Ascending aorta (tissue), 2 donors: ENCODE results near the gene GYPA. TPM values are rescaled to one million over a fixed set of nuclear protein-coding genes. Genes with fewer than 3 reads are reported as not detected.
"Not testable (repeated sequence)": the region's sequence is repeated elsewhere in the genome, so short reads cannot be mapped to it uniquely, and the experiment has no call there.

Source experiments
- DNase-seq, 2 donors: peaks; one replicate each; pipeline ENCODE4 v3.0.0-alpha.2; 2019; ENCODE audit warnings: low spot score in 2 of 2
- H3K27ac ChIP-seq, 2 donors: fragments of 200-600 bp; sonication (generic); one replicate each; pipeline ENCODE4 v1.5.1; 2016 to 2017; ENCODE audit warnings: mild to moderate bottlenecking in 1 of 2
- H3K27me3 ChIP-seq: fragments of 200-600 bp; sonication (generic); one replicate; pipeline ENCODE4 v1.5.1; 2017
- H3K36me3 ChIP-seq, 2 donors: fragments of 200-600 bp; sonication (generic); one replicate each; pipeline ENCODE4 v1.5.1; 2016
- H3K4me1 ChIP-seq, 2 donors: fragments of 200-600 bp; sonication (generic); one replicate each; pipeline ENCODE4 v1.5.1; 2016 to 2017; ENCODE audit warnings: mild to moderate bottlenecking in 1 of 2
- H3K4me3 ChIP-seq, 2 donors: fragments of 200-600 bp; sonication (generic); one replicate each; pipeline ENCODE4 v1.5.1; 2016 to 2017; ENCODE audit warnings: mild to moderate bottlenecking in 1 of 2
- H3K9me3 ChIP-seq, 2 donors: fragments of 200-600 bp; sonication (generic); one replicate each; pipeline ENCODE4 v1.5.1; 2016
- intact Hi-C: fragments of 100-400 bp; cut with DNase I; formaldehyde crosslinking; loops from one replicate; pipeline ENCODE4 v1.15.1; 2023
- total RNA-seq: library from RNA; depleted of rRNA; stranded (reverse); fragments of >200 nt; gene quantifications from one replicate; pipeline ENCODE4 v1.1.0, GENCODE V29; 2016
- TF ChIP-seq, protein P1 (sequence below), 3 experiments: fragments of 200-600 bp in 2 of 3; fragments of 450-650 bp in 1 of 3; sonication (generic) in 2 of 3; IDR thresholded peaks; one replicate each; pipeline ENCODE4 v1.5.1; 2016 to 2019; ENCODE audit warnings: antibody characterized with exemption in 3 of 3, mild to moderate bottlenecking in 1 of 3, moderate library complexity in 1 of 3

Gene GYPA
- not detected for total RNA-seq

DNA sequence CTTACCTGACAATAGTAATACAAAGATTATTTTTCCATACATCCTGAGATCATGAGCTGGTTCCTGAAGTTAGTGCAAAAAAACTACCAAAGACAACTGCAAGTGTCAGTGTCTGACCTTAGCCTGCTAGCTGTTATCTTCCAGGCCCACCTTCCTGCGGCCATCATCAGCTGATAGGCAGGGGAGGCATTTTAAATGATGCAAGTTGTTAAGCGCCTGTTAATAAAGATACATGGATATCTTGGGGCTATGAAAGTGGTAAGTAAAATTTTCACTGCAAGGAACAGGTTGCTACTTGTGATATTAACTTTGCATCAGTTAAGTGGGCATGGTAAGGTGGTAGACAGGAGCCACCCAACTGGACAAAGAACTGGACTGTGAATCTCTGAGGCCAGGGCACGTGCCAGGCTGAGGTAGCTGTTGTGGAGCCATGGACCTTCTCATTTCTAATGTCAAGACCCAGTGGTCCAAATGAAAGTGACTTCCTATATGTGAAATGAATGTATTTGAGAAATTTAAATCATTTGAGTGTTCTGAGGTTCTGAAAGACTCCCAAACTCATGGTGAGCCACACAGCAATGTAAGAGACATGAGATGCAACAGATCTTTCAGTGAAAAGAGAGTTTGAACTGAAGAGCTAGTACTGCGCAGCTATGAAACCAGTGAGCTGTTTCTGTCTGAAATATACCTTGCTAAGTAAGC, at the start of gene GYPA:
TSS of gene GYPA (minus strand) at position 125 of the 702 bp plus-strand sequence. CDS start at position 42, 83 bp downstream.
- H3K27me3 ChIP-seq, intact Hi-C loops, H3K9me3 ChIP-seq, DNase-seq, H3K4me1 ChIP-seq, H3K27ac ChIP-seq, H3K4me3 ChIP-seq, H3K36me3 ChIP-seq: not testable (repeated sequence)

DNA sequence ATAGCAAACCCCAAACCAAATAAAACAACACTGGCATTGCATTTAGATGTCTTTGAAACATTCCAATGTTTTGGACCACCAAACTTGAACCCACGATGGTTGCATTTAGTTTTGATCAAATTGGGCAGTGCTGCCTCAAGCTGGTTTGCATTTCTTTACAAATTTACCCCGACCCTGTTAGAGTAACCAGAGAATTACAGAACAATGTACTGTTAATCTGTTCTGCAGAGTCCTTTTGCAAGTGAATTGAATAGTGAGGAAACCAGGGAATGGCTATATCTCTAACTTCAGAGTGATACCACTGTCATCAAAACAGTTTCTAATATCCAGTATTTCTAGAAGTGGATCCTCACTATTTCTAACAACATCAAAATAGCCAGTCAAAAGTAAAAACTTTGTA, 49.5 kb upstream of the GYPA start:
- DNase-seq = no peak
- no peak overlapping the region for H3K27ac ChIP-seq
- H3K36me3 ChIP-seq = no peaks in the 10 kb centered on the region
- no peak overlapping the region for H3K4me3 ChIP-seq
- intact Hi-C loops = no loop called here
- no peaks in the 10 kb centered on the region for H3K27me3 ChIP-seq
- TF ChIP-seq, protein P1, sequence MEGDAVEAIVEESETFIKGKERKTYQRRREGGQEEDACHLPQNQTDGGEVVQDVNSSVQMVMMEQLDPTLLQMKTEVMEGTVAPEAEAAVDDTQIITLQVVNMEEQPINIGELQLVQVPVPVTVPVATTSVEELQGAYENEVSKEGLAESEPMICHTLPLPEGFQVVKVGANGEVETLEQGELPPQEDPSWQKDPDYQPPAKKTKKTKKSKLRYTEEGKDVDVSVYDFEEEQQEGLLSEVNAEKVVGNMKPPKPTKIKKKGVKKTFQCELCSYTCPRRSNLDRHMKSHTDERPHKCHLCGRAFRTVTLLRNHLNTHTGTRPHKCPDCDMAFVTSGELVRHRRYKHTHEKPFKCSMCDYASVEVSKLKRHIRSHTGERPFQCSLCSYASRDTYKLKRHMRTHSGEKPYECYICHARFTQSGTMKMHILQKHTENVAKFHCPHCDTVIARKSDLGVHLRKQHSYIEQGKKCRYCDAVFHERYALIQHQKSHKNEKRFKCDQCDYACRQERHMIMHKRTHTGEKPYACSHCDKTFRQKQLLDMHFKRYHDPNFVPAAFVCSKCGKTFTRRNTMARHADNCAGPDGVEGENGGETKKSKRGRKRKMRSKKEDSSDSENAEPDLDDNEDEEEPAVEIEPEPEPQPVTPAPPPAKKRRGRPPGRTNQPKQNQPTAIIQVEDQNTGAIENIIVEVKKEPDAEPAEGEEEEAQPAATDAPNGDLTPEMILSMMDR (IDR thresholded peaks at IDR 0.05) = no peak
- no peaks in the 10 kb centered on the region for H3K4me1 ChIP-seq
- no peaks in the 10 kb centered on the region for H3K9me3 ChIP-seq

DNA sequence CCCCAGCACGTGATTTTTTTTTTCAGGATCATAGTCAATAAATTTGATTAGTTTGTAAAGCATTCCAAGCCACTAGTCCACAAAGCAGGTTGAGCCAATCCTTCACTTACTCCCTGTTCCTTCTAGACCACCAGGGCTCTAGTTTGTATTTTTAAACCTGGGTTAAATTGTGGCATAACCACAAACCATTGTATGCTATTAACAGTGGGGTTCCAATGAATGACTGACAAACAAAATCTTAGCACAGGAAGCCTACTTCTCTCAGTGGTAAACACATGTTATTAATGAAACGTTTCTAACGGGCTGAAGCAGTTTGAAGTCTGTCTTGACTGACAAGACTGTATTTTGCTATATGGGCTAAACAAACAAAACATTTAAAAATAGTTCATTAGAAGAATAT, 48.6 kb upstream of the GYPA start:
- Histone ChIP-seq H3K4me1 (no peaks in the 10 kb centered on the region), H3K9me3 (no peaks in the 10 kb centered on the region), H3K27me3 (no peaks in the 10 kb centered on the region), H3K27ac (no peak overlapping the region), H3K4me3 (no peak overlapping the region), H3K36me3 (no peaks in the 10 kb centered on the region)
- TF ChIP-seq, protein P1 (IDR thresholded peaks at IDR 0.05) = no peak
- DNase-seq = no peak
- intact Hi-C loops = no loop called here

DNA sequence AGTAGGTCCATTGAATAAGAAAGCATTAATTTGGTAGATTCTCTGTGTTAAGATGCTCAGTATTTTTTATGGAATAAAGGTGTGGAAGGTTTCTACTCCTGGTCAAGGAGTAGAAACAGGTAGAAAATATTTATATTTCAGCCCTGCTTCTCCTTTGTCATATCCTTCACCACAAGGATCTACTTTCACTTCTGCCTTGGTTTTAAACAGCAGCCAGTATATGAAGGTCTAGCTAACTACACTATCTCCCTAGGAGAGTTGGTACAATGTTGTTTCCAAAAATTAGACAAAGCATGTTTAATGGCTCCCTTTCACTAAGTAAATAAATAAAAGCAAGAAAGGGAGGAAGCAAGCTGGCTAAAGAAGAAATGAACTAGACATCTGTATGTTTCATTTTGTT, 44.6 kb upstream of the GYPA start:
- Histone ChIP-seq H3K9me3 (no peaks in the 10 kb centered on the region), H3K4me1 (no peaks in the 10 kb centered on the region), H3K27me3 (no peaks in the 10 kb centered on the region), H3K27ac (no peak overlapping the region), H3K4me3 (no peak overlapping the region), H3K36me3 (no peaks in the 10 kb centered on the region)
- TF ChIP-seq, protein P1 (IDR thresholded peaks at IDR 0.05) = no peak
- no peak for DNase-seq
- intact Hi-C loops = no loop called here

DNA sequence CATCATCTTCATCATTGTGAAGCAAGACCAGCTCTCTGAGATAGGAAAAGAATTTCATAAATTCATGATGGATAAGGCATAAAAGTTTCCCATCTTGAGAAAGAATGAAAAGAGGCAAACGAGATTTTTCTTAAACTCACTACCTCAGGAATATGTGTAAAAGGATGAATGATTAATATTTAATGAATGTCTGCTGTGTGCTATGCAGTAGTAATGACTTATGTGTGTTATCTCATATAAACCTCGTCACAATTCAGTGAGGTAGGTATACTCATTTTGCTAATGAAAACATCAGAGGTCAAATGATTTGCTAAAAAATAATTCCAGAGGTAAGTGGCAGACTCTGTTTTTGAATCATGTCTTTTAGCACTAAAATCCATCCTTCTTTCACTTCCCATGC, 42.6 kb upstream of the GYPA start:
- no peaks in the 10 kb centered on the region for H3K9me3 ChIP-seq
- no peaks in the 10 kb centered on the region for H3K4me1 ChIP-seq
- intact Hi-C loops = no loop called here
- no peak for DNase-seq
- H3K36me3 ChIP-seq = no peaks in the 10 kb centered on the region
- TF ChIP-seq, protein P1 (IDR thresholded peaks at IDR 0.05) = no peak
- no peak overlapping the region for H3K4me3 ChIP-seq
- H3K27me3 ChIP-seq = no peaks in the 10 kb centered on the region
- no peak overlapping the region for H3K27ac ChIP-seq

DNA sequence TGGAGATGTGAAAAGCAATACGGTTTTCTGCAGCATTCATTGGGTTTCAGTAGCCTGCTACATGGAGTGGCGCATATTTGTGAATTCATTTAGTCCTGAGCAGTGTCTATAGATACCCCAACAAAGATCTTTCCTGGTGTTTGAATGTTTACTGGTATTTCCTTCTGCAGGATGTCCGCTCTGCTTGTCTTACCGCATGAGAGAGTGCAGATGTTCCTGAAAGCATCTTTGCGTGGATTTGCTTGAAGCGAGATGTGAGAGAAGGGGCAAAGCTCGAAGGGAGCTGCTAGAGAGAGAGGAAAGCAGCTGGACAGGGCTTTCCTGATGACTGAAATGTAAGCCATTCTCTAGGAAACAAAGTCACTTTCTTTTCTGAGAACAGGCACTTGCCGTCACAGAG, 40.9 kb upstream of the GYPA start:
- TF ChIP-seq, protein P1 (IDR thresholded peaks at IDR 0.05) = no peak
- H3K36me3 ChIP-seq = no peaks in the 10 kb centered on the region
- H3K9me3 ChIP-seq = no peaks in the 10 kb centered on the region
- no peak for DNase-seq
- H3K4me1 ChIP-seq = no peaks in the 10 kb centered on the region
- no peak overlapping the region for H3K4me3 ChIP-seq
- H3K27ac ChIP-seq = no peak overlapping the region
- H3K27me3 ChIP-seq = no peaks in the 10 kb centered on the region
- intact Hi-C loops = no loop called here
